ENCODE data around the gene FAM124A.
"Not testable (repeated sequence)": the region's sequence is repeated elsewhere in the genome, so short reads cannot be mapped to it uniquely, and the experiment has no call there.

FAM124A gene

DNA sequence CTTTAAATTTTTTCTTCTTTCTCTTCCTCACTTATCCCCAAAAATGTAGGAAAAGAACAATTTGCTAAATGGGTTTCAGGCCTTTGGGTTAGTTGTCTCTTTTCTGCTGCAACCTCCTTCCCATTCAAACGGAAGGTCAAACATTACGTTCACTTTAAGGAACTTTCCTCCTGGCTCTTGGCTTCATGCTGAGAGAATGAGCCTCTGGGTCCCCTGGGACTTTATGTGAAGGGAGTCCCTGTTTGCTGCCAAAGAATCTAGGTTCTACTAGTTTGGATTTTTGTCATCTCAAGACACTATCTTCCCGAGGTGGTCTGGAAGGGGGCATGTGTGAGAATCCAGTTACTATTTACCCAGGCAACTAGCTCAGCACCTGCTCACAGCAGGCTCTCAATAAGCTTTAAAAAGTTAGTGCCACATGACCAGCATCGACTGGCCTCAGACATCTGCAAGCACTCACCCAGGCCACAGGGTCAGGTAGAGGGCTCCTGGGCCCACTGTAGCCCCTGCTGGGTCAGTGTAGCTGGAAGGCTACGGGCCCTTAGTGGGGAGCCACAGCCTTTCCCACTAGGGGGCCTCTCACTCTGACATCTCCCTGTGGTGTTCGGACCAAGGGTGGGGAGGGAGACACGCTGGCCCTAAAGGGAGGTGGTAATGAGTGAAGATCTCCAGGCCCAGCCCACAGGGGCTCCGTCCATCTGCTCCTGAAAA lies 40.5 kb downstream of the FAM124A start:
- Mint-ChIP-seq H3K27ac (no peak overlapping the region), H3K4me3 (no peak overlapping the region), H3K9me3 (no peaks in the 10 kb centered on the region), H3K36me3 (no peaks in the 10 kb centered on the region), H3K4me1 (no peaks in the 10 kb centered on the region)
- no peak for DNase-seq (ENCODE audit: low spot score in 2 of 2)
- ATAC-seq: peak; percentile 29

DNA sequence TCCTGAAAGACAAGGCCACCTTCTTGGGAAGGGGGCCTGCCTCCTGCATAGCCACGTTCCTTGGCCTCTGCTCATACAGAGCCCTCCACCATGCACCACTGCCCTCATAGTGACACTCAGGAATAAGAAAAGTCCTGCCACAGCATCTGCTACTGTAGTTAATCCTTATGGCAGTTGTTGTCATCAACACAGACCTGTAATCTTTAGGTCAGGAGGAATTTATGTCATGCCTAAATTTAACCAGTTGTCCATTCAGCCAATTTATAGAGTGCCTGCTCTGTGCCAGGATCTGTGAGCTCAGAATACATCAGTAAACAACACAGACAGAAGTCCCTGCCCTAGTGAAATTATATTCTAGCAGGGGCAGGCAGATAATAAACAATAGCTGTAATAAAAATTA lies 44.4 kb downstream of the FAM124A start:
- no peaks in the 10 kb centered on the region for H3K36me3 Mint-ChIP-seq
- H3K27ac Mint-ChIP-seq: no peak overlapping the region
- no peaks in the 10 kb centered on the region for H3K9me3 Mint-ChIP-seq
- ATAC-seq (no peak), DNase-seq (ENCODE audit: low spot score in 2 of 2) (no peak)
- no peaks in the 10 kb centered on the region for H3K4me1 Mint-ChIP-seq
- no peak overlapping the region for H3K4me3 Mint-ChIP-seq

DNA sequence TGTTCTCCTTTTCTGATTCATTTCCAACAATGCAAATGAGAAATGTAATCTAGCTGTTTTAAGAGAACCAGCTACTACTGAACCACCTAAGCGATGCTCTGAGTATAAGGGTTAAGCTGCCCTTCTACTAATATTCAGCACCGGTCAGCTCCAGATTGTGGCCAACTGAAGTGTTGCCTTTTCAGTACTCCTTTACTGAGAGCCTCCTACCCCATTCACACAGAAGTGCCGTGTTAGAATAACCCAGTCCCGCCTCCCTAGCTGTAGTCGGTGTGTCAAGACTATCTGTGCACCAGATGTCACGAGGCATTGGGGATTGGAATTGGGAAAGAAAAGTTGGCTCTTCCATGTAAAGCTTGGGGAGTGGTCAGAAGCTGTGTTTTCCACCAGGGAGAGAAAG lies 45.4 kb downstream of the FAM124A start:
- ATAC-seq: no peak
- H3K36me3 Mint-ChIP-seq: no peaks in the 10 kb centered on the region
- no peak for DNase-seq (ENCODE audit: low spot score in 2 of 2)
- no peaks in the 10 kb centered on the region for H3K4me1 Mint-ChIP-seq
- H3K4me3 Mint-ChIP-seq: no peak overlapping the region
- no peak overlapping the region for H3K27ac Mint-ChIP-seq
- no peaks in the 10 kb centered on the region for H3K9me3 Mint-ChIP-seq

DNA sequence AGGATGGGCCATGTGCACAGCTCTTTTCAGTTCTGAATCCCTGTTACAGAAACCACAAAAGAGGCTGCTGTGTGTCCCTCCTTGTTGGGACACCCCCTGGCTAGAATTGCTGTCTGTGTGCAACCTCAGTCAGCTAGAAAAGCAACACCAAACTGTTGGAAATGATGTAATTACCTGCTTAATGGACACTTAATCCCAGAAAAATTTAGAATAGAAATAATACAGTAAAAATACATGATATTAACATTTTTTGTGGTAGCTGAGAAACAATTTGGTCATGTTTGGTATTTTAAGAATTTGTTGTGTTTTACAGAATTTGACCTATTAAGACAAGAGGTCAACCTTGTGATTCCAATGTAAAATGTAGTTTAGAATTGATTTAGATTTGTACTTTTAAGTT lies 46.8 kb downstream of the FAM124A start:
- no peak overlapping the region for H3K4me3 Mint-ChIP-seq
- DNase-seq (ENCODE audit: low spot score in 2 of 2) (no peak), ATAC-seq (no peak)
- H3K36me3 Mint-ChIP-seq: no peaks in the 10 kb centered on the region
- no peaks in the 10 kb centered on the region for H3K4me1 Mint-ChIP-seq
- H3K27ac Mint-ChIP-seq: no peak overlapping the region
- no peaks in the 10 kb centered on the region for H3K9me3 Mint-ChIP-seq

DNA sequence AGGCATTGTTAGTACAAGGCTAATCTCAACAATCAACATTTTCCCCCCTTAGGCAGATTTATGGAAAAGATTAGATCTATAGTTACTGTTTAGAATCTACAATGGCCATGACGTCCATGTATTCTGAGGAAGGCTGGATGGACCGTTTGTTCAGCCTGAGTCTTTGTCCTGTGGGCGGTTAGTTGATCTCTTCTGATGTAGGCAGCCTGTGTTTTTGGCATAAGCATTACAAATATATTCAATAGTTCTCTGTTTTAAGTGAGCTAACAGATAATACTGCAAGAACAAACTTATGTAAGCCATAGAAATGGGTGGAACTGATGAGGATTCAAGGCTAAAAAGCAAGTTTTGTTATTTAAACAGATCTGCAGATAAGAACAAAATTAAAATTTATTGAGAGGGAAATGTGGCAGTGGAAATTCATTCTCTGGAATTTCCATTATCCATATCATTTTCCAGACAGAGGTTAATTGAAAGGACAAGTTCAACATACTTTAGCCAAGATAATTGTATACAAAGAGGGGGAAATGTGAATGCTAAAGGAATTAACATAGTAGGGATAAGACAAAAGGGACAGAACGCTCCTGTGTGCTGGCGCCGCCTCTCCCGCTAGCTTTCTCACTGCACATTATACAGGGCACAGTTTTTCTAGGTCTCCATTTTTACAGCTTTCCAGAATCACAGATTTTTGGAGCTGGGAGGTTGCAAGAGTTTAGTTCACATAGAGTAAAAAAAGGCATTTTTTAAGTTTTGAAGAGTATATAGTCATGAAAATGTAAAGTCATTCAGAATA lies 48.6 kb downstream of the FAM124A start:
- Mint-ChIP-seq H3K4me3 (no peak overlapping the region), H3K4me1 (no peaks in the 10 kb centered on the region), H3K9me3 (no peaks in the 10 kb centered on the region), H3K27ac (no peak overlapping the region), H3K36me3 (no peaks in the 10 kb centered on the region)
- no peak for DNase-seq (ENCODE audit: low spot score in 2 of 2)
- no peak for ATAC-seq

DNA sequence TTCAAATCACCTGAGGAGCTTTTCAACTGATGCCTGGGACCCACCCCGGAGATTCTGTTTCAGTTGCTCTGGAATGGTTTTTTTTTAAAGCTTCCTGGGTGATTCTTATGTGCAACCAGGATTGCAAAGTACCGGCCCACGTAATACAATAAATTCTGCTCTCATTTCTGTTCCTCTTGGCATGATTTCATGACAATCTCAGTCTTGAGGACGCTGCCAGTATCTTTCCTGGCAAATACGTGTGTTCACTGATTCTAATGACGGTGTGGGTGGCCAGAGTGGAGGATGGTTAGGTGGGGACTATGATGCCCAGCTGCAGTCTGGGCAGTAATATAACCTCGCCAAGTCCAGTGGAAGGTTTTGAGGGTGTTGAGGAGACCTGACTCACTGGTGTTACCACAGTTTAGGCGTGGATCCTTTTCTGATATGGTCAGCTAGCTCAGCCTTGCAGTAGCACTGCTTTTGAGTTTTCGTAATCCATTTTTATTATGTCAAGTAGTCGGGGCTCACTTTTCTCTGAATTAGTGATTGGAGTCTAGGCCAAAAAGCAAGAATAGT lies 49.4 kb downstream of the FAM124A start:
- H3K27ac Mint-ChIP-seq: no peak overlapping the region

GRCh38 chr13:51275101-51275500 lies 52.9 kb downstream of the FAM124A start:
- H3K9me3 Mint-ChIP-seq: no peaks in the 10 kb centered on the region
- H3K4me1 Mint-ChIP-seq: no peaks in the 10 kb centered on the region
- no peak overlapping the region for H3K4me3 Mint-ChIP-seq
- DNase-seq (ENCODE audit: low spot score in 2 of 2): no peak
- no peak overlapping the region for H3K27ac Mint-ChIP-seq
- H3K36me3 Mint-ChIP-seq: no peaks in the 10 kb centered on the region
- no peak for ATAC-seq

More for the DNA sequence above, 49.4 kb downstream of the FAM124A start:
- H3K4me3 Mint-ChIP-seq: no peak overlapping the region
- DNase-seq (ENCODE audit: low spot score in 2 of 2) (no peak), ATAC-seq (no peak)
- no peaks in the 10 kb centered on the region for H3K9me3 Mint-ChIP-seq
- H3K4me1 Mint-ChIP-seq: no peaks in the 10 kb centered on the region
- H3K36me3 Mint-ChIP-seq: no peaks in the 10 kb centered on the region

DNA sequence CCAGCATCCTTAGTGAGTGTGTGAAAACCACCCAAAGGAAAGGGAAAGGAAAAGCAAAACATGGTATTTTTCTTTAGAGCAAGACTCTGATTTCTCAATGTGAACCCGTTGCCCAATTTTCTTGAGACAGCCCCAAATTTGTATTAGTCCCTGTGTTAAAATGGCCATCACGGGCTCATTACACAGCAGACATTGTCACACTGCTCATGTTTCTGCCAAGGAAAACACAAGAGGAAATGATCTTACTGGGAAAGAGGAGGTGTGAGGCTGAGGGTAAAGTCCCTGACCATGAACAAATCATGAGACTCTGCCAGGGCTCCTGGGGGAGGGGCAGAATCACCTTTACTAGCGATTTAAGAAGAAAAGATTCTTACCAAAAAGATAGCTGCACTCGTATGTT lies 54.4 kb downstream of the FAM124A start:
- DNase-seq (ENCODE audit: low spot score in 2 of 2) (no peak), ATAC-seq (no peak)
- Mint-ChIP-seq H3K9me3 (no peaks in the 10 kb centered on the region), H3K36me3 (no peaks in the 10 kb centered on the region), H3K4me3 (no peak overlapping the region), H3K27ac (no peak overlapping the region), H3K4me1 (no peaks in the 10 kb centered on the region)

DNA sequence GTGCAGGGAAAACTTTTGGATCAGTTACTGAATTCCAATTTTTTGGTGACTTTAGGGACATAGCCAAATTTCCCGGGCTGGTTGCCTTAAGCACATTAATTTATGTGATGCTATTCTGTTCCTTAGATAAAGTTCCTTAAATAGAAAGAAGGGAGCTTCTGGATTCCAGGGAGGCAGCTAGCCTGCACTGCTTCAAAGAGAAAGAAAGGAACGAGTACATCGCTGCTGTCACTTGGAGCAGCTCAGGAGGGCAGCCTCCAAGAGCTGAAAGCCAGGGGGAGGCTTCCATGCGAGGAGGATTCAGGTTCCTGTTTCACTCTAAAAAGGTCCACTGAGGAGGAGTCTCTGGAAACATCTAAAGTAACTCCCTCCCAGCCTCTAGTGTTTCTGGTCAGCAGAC lies 55.7 kb downstream of the FAM124A start:
- Mint-ChIP-seq H3K4me3 (no peak overlapping the region), H3K36me3 (no peaks in the 10 kb centered on the region), H3K4me1 (no peaks in the 10 kb centered on the region), H3K9me3 (no peaks in the 10 kb centered on the region), H3K27ac (no peak overlapping the region)
- DNase-seq (ENCODE audit: low spot score in 2 of 2): no peak
- no peak for ATAC-seq

GRCh38 chr13:51278426-51279130 lies 56.4 kb downstream of the FAM124A start:
- ATAC-seq (no peak), DNase-seq (ENCODE audit: low spot score in 2 of 2) (no peak)
- no peaks in the 10 kb centered on the region for H3K9me3 Mint-ChIP-seq
- H3K4me1 Mint-ChIP-seq: peaks cover 4% of the 10 kb centered on the region
- no peak overlapping the region for H3K27ac Mint-ChIP-seq
- H3K36me3 Mint-ChIP-seq: no peaks in the 10 kb centered on the region
- no peak overlapping the region for H3K4me3 Mint-ChIP-seq

DNA sequence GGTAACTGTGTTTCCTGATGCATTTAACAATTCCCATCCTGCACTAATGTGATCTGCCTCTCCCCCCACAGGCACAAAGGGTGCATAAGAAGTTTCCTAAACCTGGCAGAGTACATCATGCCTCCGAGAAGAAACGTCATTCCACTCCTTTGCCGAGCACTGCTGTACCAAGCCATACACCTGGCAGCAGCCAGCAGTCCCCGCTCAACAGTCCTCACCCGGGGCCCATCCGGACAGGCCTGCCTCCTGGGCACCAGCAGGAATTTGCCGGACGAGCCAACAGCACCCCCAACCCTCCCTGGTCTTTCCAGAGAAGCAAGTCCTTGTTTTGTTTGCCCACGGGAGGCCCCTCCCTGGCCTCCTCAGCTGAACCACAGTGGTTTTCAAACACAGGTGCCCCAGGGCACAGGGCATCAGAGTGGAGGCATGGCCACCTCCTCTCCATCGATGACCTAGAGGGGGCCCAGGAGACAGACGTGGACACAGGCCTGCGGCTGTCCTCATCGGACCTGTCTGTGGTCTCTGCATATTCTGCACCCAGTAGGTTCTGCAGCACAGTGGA lies 58.3 kb downstream of the FAM124A start:
- peak overlapping the region; percentile 11 for H3K27ac Mint-ChIP-seq
- no peak for DNase-seq (ENCODE audit: low spot score in 2 of 2)

DNA sequence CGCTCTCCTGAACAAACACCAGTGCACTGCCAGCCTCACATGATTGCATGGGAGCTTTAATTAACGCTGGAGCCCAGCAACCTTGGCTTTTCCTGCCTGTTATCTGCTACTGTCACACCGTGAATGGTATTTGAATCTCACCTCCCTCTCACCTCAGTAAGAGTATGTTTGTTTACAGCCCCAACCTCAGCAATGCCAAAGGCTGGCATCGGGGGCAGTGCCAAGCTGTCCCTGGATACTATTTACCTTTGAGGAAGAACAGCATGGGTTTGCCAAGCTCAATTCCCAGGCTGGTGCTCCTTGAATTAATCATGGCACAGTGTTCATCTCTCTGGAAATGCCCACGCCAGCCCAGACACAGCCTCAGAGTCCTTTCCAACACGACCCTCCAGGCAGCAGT lies 60.1 kb downstream of the FAM124A start:
- Mint-ChIP-seq H3K36me3 (no peaks in the 10 kb centered on the region), H3K27ac (no peak overlapping the region), H3K9me3 (no peaks in the 10 kb centered on the region), H3K4me1 (peaks cover 6% of the 10 kb centered on the region), H3K4me3 (no peak overlapping the region)
- ATAC-seq: no peak
- DNase-seq (ENCODE audit: low spot score in 2 of 2): no peak

More for the DNA sequence above, 58.3 kb downstream of the FAM124A start:
- ATAC-seq: peak; percentile 11
- H3K36me3 Mint-ChIP-seq: no peaks in the 10 kb centered on the region
- no peaks in the 10 kb centered on the region for H3K9me3 Mint-ChIP-seq
- no peak overlapping the region for H3K4me3 Mint-ChIP-seq
- H3K4me1 Mint-ChIP-seq: peaks cover 6% of the 10 kb centered on the region

DNA sequence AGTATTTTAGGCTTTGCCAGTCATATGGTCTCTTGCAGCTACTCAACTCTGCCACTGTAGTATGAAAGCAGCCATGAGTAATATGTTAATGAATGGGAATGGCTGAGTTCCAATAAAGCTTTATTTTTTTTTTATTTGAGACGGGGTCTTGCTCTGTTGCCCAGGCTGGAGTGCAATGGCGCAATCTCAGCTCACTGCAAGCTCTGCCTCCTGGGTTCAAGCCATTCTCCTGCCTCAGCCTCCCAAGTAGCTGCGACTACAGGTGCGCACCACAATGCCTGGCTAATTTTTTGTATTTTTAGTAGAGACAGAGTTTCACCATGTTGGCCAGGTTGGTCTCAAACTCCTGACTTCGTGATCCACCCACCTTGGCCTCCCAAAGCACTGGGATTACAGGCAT lies 60.7 kb downstream of the FAM124A start:
- not testable (repeated sequence) for DNase-seq (ENCODE audit: low spot score in 2 of 2); H3K4me1 Mint-ChIP-seq; H3K27ac Mint-ChIP-seq; H3K9me3 Mint-ChIP-seq; ATAC-seq; H3K4me3 Mint-ChIP-seq; H3K36me3 Mint-ChIP-seq

GRCh38 chr13:51283371-51283770 lies 61.2 kb downstream of the FAM124A start:
- H3K4me3 Mint-ChIP-seq: no peak overlapping the region
- no peaks in the 10 kb centered on the region for H3K36me3 Mint-ChIP-seq
- no peaks in the 10 kb centered on the region for H3K9me3 Mint-ChIP-seq
- ATAC-seq (no peak), DNase-seq (ENCODE audit: low spot score in 2 of 2) (no peak)
- H3K4me1 Mint-ChIP-seq: peaks cover 6% of the 10 kb centered on the region
- H3K27ac Mint-ChIP-seq: no peak overlapping the region

DNA sequence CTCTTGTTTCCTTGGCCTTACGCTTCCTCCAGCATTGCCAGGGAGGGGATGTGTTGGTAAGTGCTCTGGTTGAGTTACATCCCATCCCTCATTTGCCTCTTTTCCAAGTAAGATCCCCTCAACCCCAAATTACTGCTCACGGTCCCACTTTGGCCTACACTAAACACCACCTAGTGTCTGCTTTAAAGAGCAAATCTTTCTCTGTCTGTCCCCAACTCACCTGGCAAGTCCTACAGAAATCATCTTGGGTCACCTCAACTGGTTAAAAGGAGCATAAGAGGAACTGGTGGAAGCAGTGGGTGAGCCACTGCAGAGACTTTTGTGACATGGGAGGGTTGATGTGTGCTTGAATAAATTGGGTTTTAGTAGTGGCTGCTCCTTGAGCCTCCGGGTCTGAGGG lies 62.1 kb downstream of the FAM124A start:
- Mint-ChIP-seq H3K4me1 (peaks cover 6% of the 10 kb centered on the region), H3K36me3 (no peaks in the 10 kb centered on the region), H3K9me3 (no peaks in the 10 kb centered on the region), H3K27ac (no peak overlapping the region), H3K4me3 (no peak overlapping the region)
- no peak for ATAC-seq
- DNase-seq (ENCODE audit: low spot score in 2 of 2): no peak

All from stimulated activated effector memory CD8-positive, alpha-beta T cell treated with anti-CD3 and anti-CD28 coated beads, Interleukin-12 subunit alpha, Interleukin-12 subunit beta, amount 100 ng/mL, for 72 hours (primary cell).